M059J (cell line): ENCODE results near the gene SCN4A. TPM values are rescaled to one million over a fixed set of nuclear protein-coding genes. Genes with fewer than 3 reads are reported as not detected.
A peak's percentile ranks its signal among the peaks of the same experiment; 100 is the strongest.

Source experiments
- DNase-seq: peaks from one replicate; pipeline ENCODE4 v3.0.0-alpha.2; 2012; ENCODE audit warnings: low read depth
- total RNA-seq: library from RNA; depleted of rRNA; stranded (reverse); fragments of >200 nt; shearing (Covaris generic); gene quantifications from 2 replicates; pipeline ENCODE4 v1.2.3, GENCODE V29; 2014

The SCN4A gene
- total RNA-seq, 1 experiment from 2014 or later = not detected

- DNase-seq = no peak
Measured at GRCh38 chr17:64001763-64002529, 29.2 kb upstream of the SCN4A start.

- no peak for DNase-seq
Measured at GRCh38 chr17:64001091-64001579, 28.4 kb upstream of the SCN4A start.

DNA sequence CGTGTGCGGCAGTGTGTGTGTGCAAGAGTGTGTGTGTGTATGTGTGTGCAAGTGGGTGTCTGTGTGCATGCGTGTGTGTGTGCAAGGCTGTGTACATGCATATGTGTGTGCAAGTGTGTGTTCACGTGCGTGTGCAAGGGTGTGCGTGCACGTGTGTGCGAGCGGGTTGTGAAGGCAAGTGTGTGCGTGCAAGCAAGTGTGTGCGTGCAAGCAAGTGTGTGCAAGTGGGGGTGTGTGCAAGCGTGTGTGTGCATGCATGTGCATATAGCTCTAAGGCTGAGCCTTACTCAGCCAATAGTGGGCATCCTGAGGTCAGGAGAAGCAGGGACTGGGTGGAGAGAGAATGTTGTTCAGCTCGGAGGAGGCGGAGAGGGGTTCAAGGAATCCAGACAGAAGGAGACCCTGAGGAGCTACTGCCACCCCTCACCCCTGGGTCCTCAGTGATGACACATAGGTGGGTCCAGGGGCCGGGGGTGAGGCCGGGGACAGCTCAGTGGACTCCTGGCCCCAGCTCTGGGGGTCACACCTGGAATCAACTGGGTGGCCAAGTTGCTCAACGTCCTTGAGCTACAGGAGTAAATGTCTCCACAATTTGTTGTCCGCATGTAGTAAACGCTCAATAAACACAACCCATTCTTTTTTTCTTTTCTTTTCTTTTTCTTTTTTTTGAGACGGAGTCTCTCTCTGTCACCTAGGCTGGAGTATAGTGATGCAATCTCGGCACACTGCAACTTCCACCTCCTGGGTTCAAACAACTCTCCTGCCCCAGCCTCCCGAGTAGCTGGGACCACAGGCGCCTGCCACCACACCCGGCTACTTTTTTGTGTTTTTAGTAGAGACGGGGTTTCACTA lies 27.2 kb upstream of the SCN4A start:
- DNase-seq = no peak

DNA sequence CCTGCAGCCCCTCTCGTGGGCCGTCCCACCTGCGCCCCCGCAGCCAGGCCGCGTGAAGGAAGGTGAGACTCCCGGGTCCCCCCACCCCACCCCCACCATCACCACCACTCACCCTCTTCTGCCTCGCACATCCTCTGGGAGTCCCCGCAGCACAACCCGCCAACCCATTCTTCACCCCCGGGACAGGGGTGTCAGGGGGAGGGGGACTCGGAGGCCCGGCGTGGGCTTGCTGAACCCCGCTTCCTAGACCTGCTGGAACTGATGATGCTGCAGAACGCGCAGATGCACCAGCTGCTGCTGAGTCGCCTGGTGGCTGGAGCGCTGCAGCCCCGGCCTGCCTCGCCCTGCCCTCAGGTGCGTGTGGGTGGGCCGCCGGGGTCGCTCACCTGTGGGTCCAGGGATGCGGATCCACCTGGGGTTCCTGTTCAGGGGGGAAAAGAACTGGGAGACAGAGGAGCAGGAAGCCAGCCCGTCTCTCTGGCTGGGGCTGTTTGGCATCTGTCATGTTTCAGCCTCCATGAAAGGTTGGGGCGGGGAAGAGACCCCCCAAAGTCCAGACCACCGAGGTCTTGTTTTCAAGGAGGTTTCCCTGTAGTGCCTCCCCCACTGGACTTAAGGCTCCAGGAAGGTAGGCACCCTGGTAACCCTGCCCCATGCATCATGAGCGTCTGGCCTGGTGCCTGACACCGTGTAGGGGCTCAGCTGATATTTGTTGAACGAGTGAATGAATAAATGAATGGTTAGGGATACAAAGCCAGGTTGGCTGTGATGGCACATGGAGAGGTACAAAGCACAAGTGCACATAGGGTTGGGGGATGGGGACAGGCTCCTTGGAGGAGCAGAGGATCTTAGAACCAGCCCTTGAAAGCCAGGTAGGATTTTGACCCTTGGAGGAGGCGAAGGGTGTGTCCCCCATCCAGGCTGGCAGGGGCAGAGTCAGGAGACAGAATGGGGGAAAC lies 26.3 kb upstream of the SCN4A start:
- no peak for DNase-seq

DNA sequence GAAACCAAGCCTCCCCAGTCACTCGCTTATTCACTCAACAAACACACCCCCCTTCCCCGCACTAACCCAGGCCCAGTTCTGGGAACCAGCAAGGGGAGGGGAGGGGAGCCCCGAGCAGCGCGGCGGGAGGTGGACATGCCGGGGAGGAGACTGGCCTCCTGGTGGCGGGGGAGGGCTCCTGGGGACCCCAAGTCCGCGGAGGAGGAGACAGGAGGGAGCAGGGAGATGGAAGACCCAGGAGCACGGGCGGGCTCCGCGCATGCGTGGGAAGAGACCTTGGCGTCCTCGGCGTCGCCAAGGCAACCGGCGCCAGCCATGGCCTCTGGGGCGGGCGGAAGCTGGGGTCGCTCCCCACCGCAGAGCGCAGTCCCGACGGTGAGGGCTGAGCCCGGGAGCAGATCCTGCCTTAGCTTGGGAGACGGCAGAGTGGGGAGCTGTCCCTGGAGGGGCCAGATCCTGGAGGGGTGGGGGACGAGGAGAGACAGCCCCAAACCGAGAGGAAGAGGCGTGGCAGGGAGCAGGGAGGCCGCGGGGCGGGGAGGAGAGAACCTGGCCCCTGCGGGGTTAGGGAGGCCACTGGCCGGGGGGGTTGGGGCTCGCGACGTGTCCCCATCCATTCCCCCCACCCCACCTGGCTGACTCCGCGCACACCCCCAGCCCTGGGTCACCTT lies 25.5 kb upstream of the SCN4A start, which contains the start of gene PRR29:
TSS of gene PRR29 (plus strand) at position 302 of the 671 bp plus-strand sequence. CDS start at position 316, 14 bp downstream.
- DNase-seq = peak; percentile 66

- DNase-seq = no peak
Measured at GRCh38 chr17:63997341-63998048, 24.8 kb upstream of the SCN4A start.

DNA sequence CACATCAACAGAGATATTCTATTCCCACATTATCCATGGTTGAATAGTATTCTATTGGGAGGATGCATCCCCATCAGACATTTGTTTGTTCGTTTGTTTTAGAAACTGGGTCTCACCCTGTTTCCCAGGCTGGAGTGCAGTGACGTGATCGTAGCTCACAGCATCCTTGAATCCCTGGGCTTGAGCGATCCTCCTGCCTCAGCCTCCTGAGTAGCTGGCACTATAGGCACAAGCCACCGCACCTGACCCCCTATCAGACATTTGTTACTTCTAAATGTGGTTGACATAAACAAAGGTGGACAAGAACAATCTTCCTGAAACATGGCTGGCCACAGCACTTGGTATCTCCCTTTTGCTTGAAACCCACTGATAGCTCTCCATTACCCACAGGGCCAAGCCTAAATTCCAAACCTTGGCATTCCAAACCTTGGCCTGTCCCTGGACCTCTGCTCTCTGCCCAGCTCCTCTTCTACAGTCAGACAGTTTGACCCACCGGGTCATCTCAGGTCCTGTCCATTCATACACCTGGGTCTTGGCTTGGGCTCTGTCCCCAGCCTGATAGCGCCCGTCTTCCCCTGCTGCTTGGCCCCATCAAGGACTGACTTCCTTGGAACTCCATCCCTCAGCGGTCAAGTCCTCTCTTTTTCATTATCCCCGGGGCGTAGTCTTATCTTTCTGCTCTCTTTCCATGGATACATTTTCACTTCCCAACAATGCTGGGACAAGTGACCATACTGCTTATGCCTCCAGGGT lies 23.9 kb upstream of the SCN4A start:
- no peak for DNase-seq

- no peak for DNase-seq
Measured at GRCh38 chr17:63995626-63996025, 22.9 kb upstream of the SCN4A start.

DNA sequence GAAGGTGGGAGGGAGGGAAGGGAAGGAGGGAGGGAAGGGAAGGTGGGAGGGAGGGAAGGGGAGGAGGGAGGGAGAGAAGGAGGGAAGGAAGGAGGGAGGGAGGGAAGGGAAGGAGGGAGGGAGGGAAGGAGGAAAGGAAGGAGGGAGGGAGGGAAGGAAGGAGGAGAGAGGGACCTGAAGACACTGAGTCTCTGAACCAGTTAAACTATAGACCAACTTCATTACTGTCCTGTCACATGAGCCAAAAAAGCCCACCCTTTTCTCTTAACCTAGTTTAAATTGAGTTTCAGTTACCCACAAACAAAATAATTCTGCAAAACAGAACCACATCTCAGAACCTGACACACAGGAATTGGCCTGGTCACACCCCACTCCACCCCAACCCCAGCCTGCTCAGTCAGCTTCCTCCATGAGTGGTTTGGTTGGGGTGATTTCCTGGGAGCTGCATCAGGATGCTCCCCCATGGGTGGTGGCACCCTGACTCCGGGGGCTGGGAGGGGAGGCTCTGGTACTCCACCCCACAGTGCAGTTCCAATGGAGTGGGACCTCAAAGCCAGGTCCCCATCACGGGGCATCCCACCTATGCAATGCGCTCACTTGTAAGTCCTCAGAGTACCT lies 20.8 kb upstream of the SCN4A start:
- no peak for DNase-seq

DNA sequence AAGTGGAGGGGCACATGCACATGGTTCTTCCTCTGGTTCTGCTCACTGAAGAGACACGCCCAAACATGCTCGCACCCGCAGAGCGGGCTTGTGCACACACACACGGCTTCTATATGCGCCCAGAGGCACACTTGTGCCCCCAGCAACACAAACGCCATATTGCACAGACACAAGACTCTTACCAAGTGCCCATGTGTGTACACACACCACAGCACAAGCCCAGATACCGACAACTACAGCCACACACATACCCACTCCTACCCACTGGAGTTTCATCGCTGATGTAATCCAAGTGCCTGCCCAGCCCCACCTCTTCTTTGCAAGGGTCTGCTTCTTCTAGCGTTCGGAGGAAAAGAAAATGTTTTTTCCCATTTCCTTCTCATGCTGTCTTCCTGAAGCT lies 18.9 kb upstream of the SCN4A start:
- no peak for DNase-seq

DNA sequence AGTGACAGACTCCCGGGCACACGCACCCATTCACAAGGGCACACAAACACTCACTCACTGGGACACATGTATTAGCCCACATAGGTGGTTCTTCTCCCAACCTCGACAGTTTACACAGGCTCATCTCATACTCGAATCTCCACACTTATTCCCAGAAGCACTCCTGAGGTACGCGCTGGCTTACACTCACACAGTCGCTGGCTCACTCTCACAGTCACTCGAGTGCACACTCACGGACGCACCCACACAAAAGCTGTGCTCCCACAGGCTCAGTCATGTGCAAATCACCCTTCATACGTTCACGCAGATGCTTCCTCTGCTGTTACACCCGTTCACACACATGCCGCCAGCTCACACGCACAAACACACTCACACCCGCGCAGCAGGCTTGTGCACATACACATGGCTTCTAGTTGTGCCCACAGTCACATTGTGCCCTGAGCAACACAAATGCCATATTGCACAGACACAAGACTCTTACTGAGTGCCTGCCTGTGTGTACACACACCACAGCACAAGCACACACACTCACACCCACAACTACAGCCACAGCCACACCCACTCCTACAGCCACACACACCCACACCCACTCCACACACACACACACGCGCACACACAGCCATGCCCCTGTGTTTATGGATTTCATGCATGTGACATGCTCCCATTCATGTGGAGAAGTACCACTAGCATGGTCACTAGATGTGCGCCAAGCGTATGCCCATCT lies 17.1 kb upstream of the SCN4A start:
- no peak for DNase-seq

DNA sequence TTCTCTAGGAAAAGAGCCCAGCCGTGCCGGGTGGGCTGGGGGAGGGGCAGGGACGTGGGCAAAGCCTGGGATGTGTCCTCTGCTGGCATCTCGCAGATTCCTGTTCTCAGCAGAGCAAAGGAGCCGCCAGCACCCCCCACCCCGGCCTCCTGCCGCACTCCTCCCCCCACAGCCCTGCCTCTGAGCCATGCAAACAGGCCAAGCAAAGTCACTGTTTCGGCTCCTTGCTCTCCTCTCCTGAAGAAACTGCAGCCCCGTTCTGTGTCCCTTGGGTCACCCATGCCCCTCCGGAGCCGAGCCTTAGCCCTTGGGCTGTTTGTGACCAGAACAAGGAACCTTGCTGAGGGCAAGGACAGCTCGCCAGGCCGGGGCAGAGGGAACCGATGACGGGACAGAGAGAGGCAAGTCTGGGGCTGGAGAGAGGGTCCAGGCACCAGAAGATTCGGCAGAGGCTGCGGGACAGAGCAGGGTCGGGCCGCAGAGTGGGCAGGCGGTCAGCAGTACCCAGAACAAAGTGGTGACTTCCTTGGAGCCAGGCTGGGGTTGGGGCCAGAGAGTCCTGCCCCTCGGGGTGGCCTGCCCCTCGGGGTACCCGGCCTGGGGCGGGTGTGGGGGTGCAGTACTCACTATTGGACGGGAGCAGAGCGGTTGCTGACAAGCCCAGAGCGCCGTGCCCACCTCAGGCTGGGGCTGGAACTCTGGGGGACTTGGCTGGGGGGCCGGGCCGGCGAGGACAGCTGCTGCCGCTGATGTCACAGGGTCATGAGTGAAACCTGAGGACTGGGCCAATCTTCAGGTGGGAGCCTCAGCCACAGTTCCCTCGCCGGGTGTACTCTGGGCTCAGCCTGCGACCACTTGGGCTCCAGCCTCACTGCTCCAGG lies 16.3 kb upstream of the SCN4A start:
- no peak for DNase-seq

GRCh38 chr17:63988127-63988478 lies 15.4 kb upstream of the SCN4A start:
- no peak for DNase-seq

- DNase-seq = no peak
Measured at GRCh38 chr17:63987221-63988126, 14.8 kb upstream of the SCN4A start.

DNA sequence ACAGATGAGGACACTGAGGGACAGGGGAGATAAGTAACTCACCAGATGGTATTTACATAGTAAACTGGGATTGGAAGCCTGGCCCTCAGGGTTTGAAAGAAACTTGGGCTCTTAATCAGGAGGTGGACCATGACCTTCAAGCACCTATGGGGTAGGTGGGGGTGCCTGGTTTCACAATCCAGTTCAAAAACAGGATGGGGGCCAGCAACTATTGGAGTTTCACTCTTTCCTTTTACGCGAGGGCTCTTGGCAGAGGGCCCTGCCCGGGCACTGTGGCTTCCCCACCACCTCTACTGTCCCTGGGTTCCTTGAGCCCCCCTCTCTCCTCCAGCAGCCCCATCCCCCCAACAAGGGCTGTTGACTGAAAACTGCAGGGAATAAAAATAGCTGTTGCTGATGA lies 14.1 kb upstream of the SCN4A start:
- DNase-seq = no peak

DNA sequence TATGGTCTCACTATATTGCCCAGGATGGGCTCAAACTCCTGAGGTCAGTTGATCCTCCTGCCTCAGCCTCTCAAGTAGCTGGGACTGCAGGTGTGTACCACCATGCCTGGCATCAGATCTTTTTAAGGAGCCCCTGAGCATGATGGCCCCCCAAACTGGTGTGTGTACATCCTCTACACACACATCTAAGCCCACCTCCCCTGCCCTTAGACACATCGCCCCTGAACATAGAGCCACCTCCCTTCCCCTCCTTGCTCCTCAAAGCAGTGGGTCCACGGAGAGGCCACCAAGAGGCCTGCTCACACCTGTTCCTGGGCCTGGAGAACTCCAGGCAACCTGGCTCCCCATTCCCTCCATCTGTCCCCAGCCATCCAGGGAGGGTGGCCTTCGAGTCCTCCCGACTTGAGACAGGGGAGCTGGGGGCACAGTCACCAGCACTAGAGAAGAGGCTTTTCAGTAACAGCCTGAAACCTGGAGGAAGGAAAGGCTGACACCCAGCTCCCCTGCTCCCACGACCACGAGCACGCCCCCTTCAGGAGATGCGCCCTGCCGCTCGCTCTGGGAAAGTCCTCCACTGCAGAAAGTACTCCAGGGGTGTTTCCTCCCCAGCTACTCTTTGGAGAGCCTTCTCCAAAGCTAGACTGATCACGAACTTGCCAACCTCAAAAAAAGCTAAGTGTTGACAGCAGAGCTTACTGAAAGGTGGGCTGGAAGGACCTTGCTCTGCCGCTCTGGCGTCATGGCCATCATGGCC lies 12.8 kb upstream of the SCN4A start:
- no peak for DNase-seq
